Endodermal cell (in vitro differentiated cells): ENCODE measurements around the gene CALD1. TPM values are rescaled to one million over a fixed set of nuclear protein-coding genes. Genes with fewer than 3 reads are reported as not detected.

Experiments used
- DNase-seq: peaks from one replicate; pipeline ENCODE4 v3.0.0-alpha.2; 2017
- H3K27ac ChIP-seq: 2 replicates; pipeline ENCODE4 v1.5.1; 2013; ENCODE audit warnings: mild to moderate bottlenecking, low read depth, low read length, moderate library complexity
- H3K27me3 ChIP-seq: 2 replicates; pipeline ENCODE4 v1.6.1; 2013; ENCODE audit warnings: mild to moderate bottlenecking, low read length, moderate library complexity; ENCODE audit not compliant: insufficient read depth, control insufficient read depth, poor library complexity, severe bottlenecking
- H3K36me3 ChIP-seq: 2 replicates; pipeline ENCODE4 v1.7.0; 2013; ENCODE audit warnings: mild to moderate bottlenecking, low read length, moderate library complexity; ENCODE audit not compliant: control insufficient read depth, insufficient read depth
- H3K4me1 ChIP-seq: one replicate; pipeline ENCODE4 v1.7.0; 2013; ENCODE audit warnings: low read length; ENCODE audit not compliant: control insufficient read depth, insufficient read depth
- H3K4me3 ChIP-seq: 2 replicates; pipeline ENCODE4 v1.5.1; 2013; ENCODE audit warnings: mild to moderate bottlenecking, low read length, moderate library complexity
- H3K9ac ChIP-seq: 2 replicates; pipeline ENCODE4 v1.6.1; 2013; ENCODE audit warnings: mild to moderate bottlenecking, low read length, moderate library complexity; ENCODE audit not compliant: poor library complexity, severe bottlenecking; ENCODE audit errors: extremely low read depth
- H3K9me3 ChIP-seq: 2 replicates; pipeline ENCODE4 v1.6.1; 2013; ENCODE audit warnings: mild to moderate bottlenecking, low read length, moderate library complexity; ENCODE audit not compliant: control insufficient read depth
- H3K27ac Mint-ChIP-seq: 2 replicates; pipeline ENCODE4 v1.8.0; 2020; ENCODE audit warnings: mixed read lengths
- H3K27me3 Mint-ChIP-seq: 2 replicates; pipeline ENCODE4 v1.8.0; 2021; ENCODE audit warnings: mild to moderate bottlenecking, mixed read lengths; ENCODE audit not compliant: insufficient read depth
- H3K36me3 Mint-ChIP-seq: 2 replicates; pipeline ENCODE4 v1.8.0; 2020; ENCODE audit warnings: low read depth, mixed read lengths
- H3K4me1 Mint-ChIP-seq: 2 replicates; pipeline ENCODE4 v1.8.0; 2020; ENCODE audit warnings: mixed read lengths
- H3K4me3 Mint-ChIP-seq: 2 replicates; pipeline ENCODE4 v1.8.0; 2020; ENCODE audit warnings: mild to moderate bottlenecking, moderate library complexity, mixed read lengths
- H3K9me3 Mint-ChIP-seq: 2 replicates; pipeline ENCODE4 v1.8.0; 2020; ENCODE audit warnings: mild to moderate bottlenecking, mixed read lengths
- WGBS, 2 experiments: methylation state at CpG; one replicate each; pipeline versions ENCODE4 v1.1.5 to v1.1.7; 2013; ENCODE audit warnings: missing lambda C conversion rate in 2 of 2, mixed read lengths in 1 of 2; ENCODE audit not compliant: insufficient coverage in 1 of 2, insufficient read length in 1 of 2; 5-methylcytosine and 5-hydroxymethylcytosine counted together
- total RNA-seq, 2 donors: library from RNA; stranded (reverse); fragmentation: NEBNext Ultra II Directional in 1 of 2; extraction: Animal tissue kit (Norgen Biotek cat#: 25700) in 1 of 2; gene quantifications; 2 replicates in 1 of 2; 3 replicates in 1 of 2; pipeline ENCODE4 v1.2.1, GENCODE V29; 2021
- TF ChIP-seq, protein P1 (sequence below): fragments of 200-600 bp; sonication (generic); conservative IDR thresholded peaks from 2 replicates; pipeline ENCODE4 v1.5.0; 2021; ENCODE audit warnings: antibody characterized with exemption, mild to moderate bottlenecking

The CALD1 gene
- total RNA-seq, 2 donors from 2014 or later: 111 to 132 TPM

DNA sequence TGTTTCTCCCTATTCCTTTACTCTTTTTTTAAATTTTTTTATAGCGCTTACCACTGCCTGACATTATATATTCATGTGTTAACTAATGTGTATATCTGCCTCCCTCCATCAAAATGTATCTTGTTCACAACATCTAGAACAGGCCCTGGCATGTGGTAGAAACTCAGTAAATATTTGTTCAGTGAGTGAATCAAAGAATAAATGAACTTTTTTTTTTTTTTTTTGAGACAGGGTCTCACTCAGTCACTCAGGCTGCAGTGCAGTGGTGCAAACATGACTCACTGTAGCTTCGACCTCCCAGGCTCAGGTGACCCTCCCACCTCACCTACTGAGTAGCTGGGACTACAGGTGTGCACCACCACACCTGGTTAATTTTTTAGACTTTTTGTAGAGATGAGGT is 7.5 kb upstream of the CALD1 start:
- no peak overlapping the region for H3K4me3 ChIP-seq
- no peaks in the 10 kb centered on the region for H3K4me1 ChIP-seq
- H3K27ac ChIP-seq: no peak overlapping the region
- no peaks in the 10 kb centered on the region for H3K9me3 ChIP-seq
- no peak overlapping the region for H3K9ac ChIP-seq
- Mint-ChIP-seq H3K4me1 (no peaks in the 10 kb centered on the region), H3K27me3 (peaks cover 16% of the 10 kb centered on the region), H3K36me3 (no peaks in the 10 kb centered on the region), H3K9me3 (no peaks in the 10 kb centered on the region), H3K27ac (no peak overlapping the region), H3K4me3 (no peak overlapping the region)
- no peak for DNase-seq
- peaks cover 10% of the 10 kb centered on the region for H3K27me3 ChIP-seq
- WGBS, 2 experiments: 98 to 100% methylated on average over 1 to 2 of the region's 2 CpGs
- TF ChIP-seq, protein P1, sequence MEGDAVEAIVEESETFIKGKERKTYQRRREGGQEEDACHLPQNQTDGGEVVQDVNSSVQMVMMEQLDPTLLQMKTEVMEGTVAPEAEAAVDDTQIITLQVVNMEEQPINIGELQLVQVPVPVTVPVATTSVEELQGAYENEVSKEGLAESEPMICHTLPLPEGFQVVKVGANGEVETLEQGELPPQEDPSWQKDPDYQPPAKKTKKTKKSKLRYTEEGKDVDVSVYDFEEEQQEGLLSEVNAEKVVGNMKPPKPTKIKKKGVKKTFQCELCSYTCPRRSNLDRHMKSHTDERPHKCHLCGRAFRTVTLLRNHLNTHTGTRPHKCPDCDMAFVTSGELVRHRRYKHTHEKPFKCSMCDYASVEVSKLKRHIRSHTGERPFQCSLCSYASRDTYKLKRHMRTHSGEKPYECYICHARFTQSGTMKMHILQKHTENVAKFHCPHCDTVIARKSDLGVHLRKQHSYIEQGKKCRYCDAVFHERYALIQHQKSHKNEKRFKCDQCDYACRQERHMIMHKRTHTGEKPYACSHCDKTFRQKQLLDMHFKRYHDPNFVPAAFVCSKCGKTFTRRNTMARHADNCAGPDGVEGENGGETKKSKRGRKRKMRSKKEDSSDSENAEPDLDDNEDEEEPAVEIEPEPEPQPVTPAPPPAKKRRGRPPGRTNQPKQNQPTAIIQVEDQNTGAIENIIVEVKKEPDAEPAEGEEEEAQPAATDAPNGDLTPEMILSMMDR: no peak
- H3K36me3 ChIP-seq: no peaks in the 10 kb centered on the region

DNA sequence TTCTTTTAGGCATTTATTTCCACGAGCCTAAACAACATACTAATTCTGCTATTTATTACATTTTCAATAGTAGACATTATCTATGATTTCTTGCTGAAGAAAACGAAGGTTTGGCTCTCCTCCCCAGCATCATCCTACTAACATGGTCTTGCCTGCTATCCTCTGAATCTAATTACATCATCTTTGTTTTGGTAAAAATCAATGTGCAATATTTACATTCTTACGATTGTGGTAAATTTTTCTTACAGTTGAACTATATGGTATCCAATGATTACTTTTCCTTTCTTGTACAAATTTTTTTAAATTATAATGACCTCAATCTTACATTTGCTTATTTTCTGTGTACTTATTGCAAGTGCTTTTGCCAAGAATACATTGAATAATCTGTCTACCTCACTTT is 7.0 kb upstream of the CALD1 start:
- H3K4me3 Mint-ChIP-seq: no peak overlapping the region
- H3K36me3 Mint-ChIP-seq: no peaks in the 10 kb centered on the region
- H3K27me3 Mint-ChIP-seq: peaks cover 12% of the 10 kb centered on the region
- Histone ChIP-seq H3K9ac (no peak overlapping the region), H3K4me1 (no peaks in the 10 kb centered on the region), H3K27ac (no peak overlapping the region), H3K4me3 (no peak overlapping the region), H3K27me3 (peaks cover 5% of the 10 kb centered on the region), H3K9me3 (no peaks in the 10 kb centered on the region), H3K36me3 (no peaks in the 10 kb centered on the region)
- no peak overlapping the region for H3K27ac Mint-ChIP-seq
- 93% methylated on average over 3 of the region's 3 CpGs; no CpG with 5 or more reads in 1 of the 2 experiments for WGBS, 2 experiments
- DNase-seq: no peak
- H3K9me3 Mint-ChIP-seq: no peaks in the 10 kb centered on the region
- TF ChIP-seq, protein P1: no peak
- no peaks in the 10 kb centered on the region for H3K4me1 Mint-ChIP-seq

DNA sequence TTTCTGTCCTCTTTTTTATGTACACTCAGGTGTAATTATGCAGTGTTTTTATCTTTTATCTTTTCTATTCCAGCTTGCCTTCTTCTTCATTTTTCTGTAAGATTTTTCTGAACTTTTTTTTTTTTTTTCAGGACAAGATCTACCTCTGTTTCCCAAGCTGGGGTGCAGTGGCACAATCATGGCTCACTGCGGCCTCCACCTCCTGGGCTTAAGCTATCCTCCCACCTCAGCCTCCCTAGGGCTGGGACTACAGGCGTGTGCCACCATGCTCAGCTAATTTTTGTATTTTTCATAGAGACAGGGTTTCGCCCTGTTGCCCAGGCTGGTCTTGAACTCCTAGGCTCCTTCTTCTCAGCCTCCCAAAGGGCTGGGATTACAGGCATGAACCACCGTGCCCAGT is 6.3 kb upstream of the CALD1 start:
- Mint-ChIP-seq H3K27ac (no peak overlapping the region), H3K9me3 (no peaks in the 10 kb centered on the region), H3K4me1 (peaks cover 6% of the 10 kb centered on the region), H3K36me3 (no peaks in the 10 kb centered on the region), H3K4me3 (no peak overlapping the region), H3K27me3 (peaks cover 6% of the 10 kb centered on the region)
- H3K4me1 ChIP-seq: no peaks in the 10 kb centered on the region
- TF ChIP-seq, protein P1: no peak
- no peaks in the 10 kb centered on the region for H3K27me3 ChIP-seq
- H3K4me3 ChIP-seq: no peak overlapping the region
- no peak overlapping the region for H3K9ac ChIP-seq
- no peaks in the 10 kb centered on the region for H3K36me3 ChIP-seq
- H3K27ac ChIP-seq: no peak overlapping the region
- DNase-seq: no peak
- H3K9me3 ChIP-seq: no peaks in the 10 kb centered on the region
- 92 to 97% methylated on average over 4 of the region's 4 CpGs for WGBS, 2 experiments
